ENCODE results near the gene PDIA5.

- TF ChIP-seq CTCF (conservative IDR thresholded peaks at IDR 0.05) (no peak), ZFX (IDR thresholded peaks at IDR 0.05) (no peak)
These were observed 47.2 kb upstream of the PDIA5 start for GRCh38 chr3:123019591-123019990.
